Glutamatergic neuron (in vitro differentiated cells): Measurements from ENCODE around the gene TELO2. TPM values are rescaled to one million over a fixed set of nuclear protein-coding genes. Genes with fewer than 3 reads are reported as not detected.

ENCODE experiments used
- DNase-seq: peaks from one replicate; pipeline ENCODE4 v3.0.0; 2022
- H3K27ac Mint-ChIP-seq: one replicate; pipeline ENCODE4 v1.8.0; 2020; ENCODE audit warnings: mild to moderate bottlenecking, mixed read lengths, inconsistent platforms; ENCODE audit not compliant: unreplicated experiment
- H3K27me3 Mint-ChIP-seq: one replicate; pipeline ENCODE4 v1.8.0; 2020; ENCODE audit warnings: mild to moderate bottlenecking, moderate library complexity, mixed read lengths, inconsistent platforms; ENCODE audit not compliant: unreplicated experiment
- H3K36me3 Mint-ChIP-seq: one replicate; pipeline ENCODE4 v1.8.0; 2020; ENCODE audit warnings: mild to moderate bottlenecking, mixed read lengths, inconsistent platforms; ENCODE audit not compliant: unreplicated experiment
- H3K4me1 Mint-ChIP-seq: one replicate; pipeline ENCODE4 v1.8.0; 2020; ENCODE audit warnings: mild to moderate bottlenecking, low read depth, mixed read lengths, inconsistent platforms; ENCODE audit not compliant: unreplicated experiment
- H3K4me3 Mint-ChIP-seq: one replicate; pipeline ENCODE4 v1.8.0; 2020; ENCODE audit warnings: mild to moderate bottlenecking, mixed read lengths, inconsistent platforms; ENCODE audit not compliant: unreplicated experiment
- H3K9me3 Mint-ChIP-seq: one replicate; pipeline ENCODE4 v1.8.0; 2020; ENCODE audit warnings: mild to moderate bottlenecking, moderate library complexity, mixed read lengths, inconsistent platforms; ENCODE audit not compliant: unreplicated experiment
- CTCF ChIP-seq: fragments of 200-600 bp; sonication (generic); IDR thresholded peaks from one replicate; pipeline ENCODE4 v1.5.0; 2021; ENCODE audit not compliant: partially characterized antibody, unreplicated experiment
- total RNA-seq: library from RNA; stranded (reverse); fragmentation: NEBNext Ultra II Directional; extraction: Animal tissue kit (Norgen Biotek cat#: 25700); gene quantifications from one replicate; pipeline ENCODE4 v1.2.1, GENCODE V29; 2021; ENCODE audit not compliant: unreplicated experiment

TELO2 gene
- total RNA-seq, 1 donor from 2014 or later = 101 TPM

GRCh38 chr16:1537763-1538289 is 44.7 kb downstream of the TELO2 start:
- no peak overlapping the region for H3K27ac Mint-ChIP-seq
- peaks cover 13% of the 10 kb centered on the region for H3K27me3 Mint-ChIP-seq
- no peak overlapping the region for H3K4me3 Mint-ChIP-seq
- peaks cover 16% of the 10 kb centered on the region for H3K9me3 Mint-ChIP-seq
- no peak for DNase-seq
- H3K4me1 Mint-ChIP-seq = peaks cover 30% of the 10 kb centered on the region
- TF ChIP-seq CTCF = no peak
- no peaks in the 10 kb centered on the region for H3K36me3 Mint-ChIP-seq

- H3K36me3 Mint-ChIP-seq = no peaks in the 10 kb centered on the region
- H3K9me3 Mint-ChIP-seq = peaks cover 16% of the 10 kb centered on the region
- peaks cover 34% of the 10 kb centered on the region for H3K4me1 Mint-ChIP-seq
- TF ChIP-seq CTCF = no peak
- H3K27me3 Mint-ChIP-seq = peaks cover 13% of the 10 kb centered on the region
- peak overlapping the region; percentile 86 for H3K27ac Mint-ChIP-seq
- DNase-seq = peak; percentile 65
- H3K4me3 Mint-ChIP-seq = no peak overlapping the region
Measured at GRCh38 chr16:1538804-1539520, 45.8 kb downstream of the TELO2 start.

- Mint-ChIP-seq H3K27ac (peak overlapping the region; percentile 86), H3K27me3 (peaks cover 15% of the 10 kb centered on the region), H3K36me3 (no peaks in the 10 kb centered on the region), H3K9me3 (peaks cover 14% of the 10 kb centered on the region), H3K4me3 (no peak overlapping the region), H3K4me1 (peaks cover 34% of the 10 kb centered on the region)
- peak; percentile 49 for DNase-seq
- TF ChIP-seq CTCF = no peak
Measured at GRCh38 chr16:1539720-1540555, 46.8 kb downstream of the TELO2 start.

GRCh38 chr16:1540556-1540855 is 47.3 kb downstream of the TELO2 start:
- H3K36me3 Mint-ChIP-seq = no peaks in the 10 kb centered on the region
- TF ChIP-seq CTCF = no peak
- no peak for DNase-seq
- H3K27ac Mint-ChIP-seq = peak overlapping the region; percentile 86
- H3K9me3 Mint-ChIP-seq = peaks cover 14% of the 10 kb centered on the region
- H3K4me1 Mint-ChIP-seq = peaks cover 34% of the 10 kb centered on the region
- peaks cover 13% of the 10 kb centered on the region for H3K27me3 Mint-ChIP-seq
- H3K4me3 Mint-ChIP-seq = peak overlapping the region; percentile 75
